ENCODE measurements around the gene CDK5RAP1.

DNA sequence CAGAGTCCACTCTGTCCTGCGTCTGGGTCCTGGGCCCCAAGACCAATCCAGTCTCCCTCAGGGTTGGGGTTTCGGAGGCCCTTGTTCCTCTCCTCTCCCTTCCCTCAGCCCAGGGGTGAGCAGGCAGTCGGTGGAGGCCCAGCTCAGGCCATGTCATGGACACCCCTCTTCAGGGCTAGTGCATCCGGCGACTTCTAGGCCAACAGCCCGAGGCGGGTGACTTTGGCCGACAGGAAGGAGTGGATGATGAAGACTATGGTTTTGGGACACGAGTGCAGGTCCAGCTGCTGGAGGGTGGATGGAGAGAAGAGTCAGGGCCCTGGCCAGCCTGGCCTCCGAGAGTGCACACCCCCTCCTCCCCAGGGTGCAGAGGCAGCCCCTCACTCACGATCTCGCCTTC is 7.0 kb upstream of the CDK5RAP1 start:
- TF ChIP-seq CTCF (conservative IDR thresholded peaks at IDR 0.05; ENCODE audit: low read length) (no peak), EZH2phosphoT487 (IDR thresholded peaks at IDR 0.05; ENCODE audit: borderline replicate concordance, low read depth, low read length) (no peak)
